ENCODE results near the gene ZKSCAN1. TPM values are rescaled to one million over a fixed set of nuclear protein-coding genes. Genes with fewer than 3 reads are reported as not detected.

Gene ZKSCAN1
- total and polyA plus RNA-seq, 2 experiments from 2014 or later = 11.8 to 19.4 TPM

GRCh38 chr7:99975782-99976521, 39.4 kb upstream of the ZKSCAN1 start, which contains the start of gene AZGP1:
Gene AZGP1 (minus strand): TSS chr7:99976031. CDS start chr7:99976020, 11 bp downstream.
- Histone ChIP-seq H3K4me3 (no peak within 1 kb of the TSS), H2AFZ (no peak within 1 kb of the TSS), H4K20me1 (replicated peaks; ENCODE audit: insufficient read depth) (no peaks in the 10 kb centered on the region), H3K27ac (ENCODE audit: low read depth) (no peak within 1 kb of the TSS), H3K9me2 (ENCODE audit: insufficient read depth) (peaks cover 6% of the 10 kb centered on the region; the same call in 1 of the 2 replicates), H3K4me2 (no peak within 1 kb of the TSS), H3F3A (replicated peaks; ENCODE audit: low read depth) (no peaks in the 10 kb centered on the region), H3K79me2 (replicated peaks; ENCODE audit: insufficient read depth) (no peaks in the 10 kb centered on the region), H3K4me1 (ENCODE audit: insufficient read depth) (peaks cover 3% of the 10 kb centered on the region; the same call in 1 of the 2 replicates), H3K27me3 (ENCODE audit: insufficient read depth) (no peaks in the 10 kb centered on the region), H3K36me3 (ENCODE audit: insufficient read depth) (no peaks in the 10 kb centered on the region)
- no peaks in the 10 kb centered on the region for H3K9me3 Mint-ChIP-seq
- no peaks in the 10 kb centered on the region; the same call in 2 of the 3 replicates for H3K36me3 Mint-ChIP-seq (ENCODE audit: low read depth)
- ATAC-seq = no peak
- DNase-seq (ENCODE audit: low spot score) = no peak
- TF ChIP-seq REST (IDR thresholded peaks at IDR 0.05; ENCODE audit: unreplicated experiment) = no peak
- TF ChIP-seq EZH2phosphoT487 (IDR thresholded peaks at IDR 0.05; ENCODE audit: unreplicated experiment) = no peak
- no peak for TF ChIP-seq ZNF462 (CRISPR knock-in tag; IDR thresholded peaks at IDR 0.05)
- TF ChIP-seq NANOG (IDR thresholded peaks at IDR 0.05; ENCODE audit: borderline replicate concordance) = no peak
- no peak for TF ChIP-seq CREB1 (CRISPR knock-in tag; IDR thresholded peaks at IDR 0.05; ENCODE audit: low read depth)
- TF ChIP-seq JUNB (IDR thresholded peaks at IDR 0.05; ENCODE audit: unreplicated experiment) = no peak
- TF ChIP-seq STAT1 (IDR thresholded peaks at IDR 0.05; ENCODE audit: unreplicated experiment) = no peak
- no peak for TF ChIP-seq ZNF331 (CRISPR knock-in tag; IDR thresholded peaks at IDR 0.05; ENCODE audit: low read depth)
- no peak for TF ChIP-seq EZH2 (IDR thresholded peaks at IDR 0.05; ENCODE audit: low read depth, unreplicated experiment)
- H3K4me3 Mint-ChIP-seq = no peak within 1 kb of the TSS
- peaks cover 17% of the 10 kb centered on the region for H3K4me1 Mint-ChIP-seq
- H3K27me3 Mint-ChIP-seq (ENCODE audit: insufficient read depth, low read depth, poor library complexity) = peaks cover 5% of the 10 kb centered on the region
- no peak within 1 kb of the TSS for H3K27ac Mint-ChIP-seq

Measured in GM23338 (cell line).